Sigmoid colon (tissue), 4 donors: ENCODE measurements around the gene ERFL.

Experiments
- CTCF ChIP-seq, 4 experiments: fragments of 450-650 bp in 3 of 4; fragments of 200-600 bp in 1 of 4; IDR thresholded peaks; one replicate each; pipeline ENCODE4 v1.5.1; 2016 to 2019; ENCODE audit warnings: antibody characterized with exemption in 4 of 4, mild to moderate bottlenecking in 3 of 4, moderate library complexity in 2 of 4
- EP300 ChIP-seq, 4 donors: sonication (generic); formaldehyde crosslinking; IDR thresholded peaks; one replicate each; pipeline ENCODE4 v1.6.1; 2017; ENCODE audit warnings: antibody characterized with exemption in 4 of 4
- POLR2A ChIP-seq, 2 donors: fragments of 450-650 bp; IDR thresholded peaks; one replicate each; pipeline ENCODE4 v1.6.1; 2016; ENCODE audit warnings: antibody characterized with exemption in 2 of 2, mild to moderate bottlenecking in 2 of 2, moderate library complexity in 2 of 2
- POLR2AphosphoS5 ChIP-seq, 4 donors: sonication (generic); formaldehyde crosslinking; IDR thresholded peaks; one replicate each; pipeline ENCODE4 v1.6.1; 2017; ENCODE audit warnings: antibody characterized with exemption in 4 of 4

- TF ChIP-seq CTCF (IDR thresholded peaks at IDR 0.05) (no peak), POLR2AphosphoS5 (IDR thresholded peaks at IDR 0.05) (no peak), EP300 (IDR thresholded peaks at IDR 0.05) (no peak), POLR2A (IDR thresholded peaks at IDR 0.05) (no peak)
These were observed 604 bp downstream of the ERFL start for GRCh38 chr19:41927497-41928192.
